Measurements from ENCODE around the gene LRCOL1. TPM values are rescaled to one million over a fixed set of nuclear protein-coding genes. Genes with fewer than 3 reads are reported as not detected.

Gene LRCOL1
- total and polyA plus RNA-seq, 11 donors, result not detected

GRCh38 chr12:132568826-132569480, 41.4 kb downstream of the LRCOL1 start:
- H3K4me3 ChIP-seq, result no peak overlapping the region
- TF ChIP-seq CTCF (IDR thresholded peaks at IDR 0.05) (no peak), POLR2A (IDR thresholded peaks at IDR 0.05) (no peak)
- no peak overlapping the region for H3K27ac ChIP-seq
- peaks cover 0 to 53% (median 16%) of the 10 kb centered on the region in 9 donors for H3K36me3 ChIP-seq
- no peaks in the 10 kb centered on the region for H3K9me3 ChIP-seq
- no peaks in the 10 kb centered on the region for H3K27me3 ChIP-seq
- DNase-seq, result no peak
- no peak for ATAC-seq
- WGBS, 4 donors, result 81 to 97% (median 85%) methylated on average over 5 to 17 of the region's 17 CpGs
- intact Hi-C loops (cut with DNase I), result no loop called here
- H3K4me1 ChIP-seq, result no peaks in the 10 kb centered on the region

- DNase-seq, result no peak
- Histone ChIP-seq H3K27ac (no peak overlapping the region), H3K4me3 (no peak overlapping the region), H3K27me3 (no peaks in the 10 kb centered on the region), H3K36me3 (peaks cover 0 to 46% (median 12%) of the 10 kb centered on the region in 9 donors), H3K9me3 (no peaks in the 10 kb centered on the region), H3K4me1 (no peaks in the 10 kb centered on the region)
- intact Hi-C loops (cut with DNase I), result no loop called here
- TF ChIP-seq POLR2A (IDR thresholded peaks at IDR 0.05) (no peak), CTCF (IDR thresholded peaks at IDR 0.05) (no peak)
- no peak for ATAC-seq
- 92 to 96% (median 94%) methylated on average over 16 of the region's 16 CpGs for WGBS, 4 donors
These were observed 42.1 kb downstream of the LRCOL1 start for GRCh38 chr12:132568301-132568700.

- H3K27me3 ChIP-seq, result no peaks in the 10 kb centered on the region
- peak; percentile 22 to 83 (median 74) for ATAC-seq
- TF ChIP-seq POLR2A (IDR thresholded peaks at IDR 0.05) (no peak), CTCF (IDR thresholded peaks at IDR 0.05) (no peak)
- WGBS, 4 donors, result 90 to 96% (median 92%) methylated on average over 15 to 25 of the region's 25 CpGs
- peaks cover 0 to 32% (median 12%) of the 10 kb centered on the region in 9 donors for H3K36me3 ChIP-seq
- no peak overlapping the region for H3K4me3 ChIP-seq
- H3K9me3 ChIP-seq, result no peaks in the 10 kb centered on the region
- H3K4me1 ChIP-seq, result peaks cover 0 to 2% (median 0%) of the 10 kb centered on the region in 12 donors
- no peak overlapping the region for H3K27ac ChIP-seq
- intact Hi-C loops (cut with DNase I), result no loop called here
- no peak for DNase-seq
These were observed 43.8 kb downstream of the LRCOL1 start for GRCh38 chr12:132566516-132567131.

- no peak overlapping the region for H3K27ac ChIP-seq
- DNase-seq (no peak), ATAC-seq (no peak)
- peaks cover 0 to 20% (median 4%) of the 10 kb centered on the region in 9 donors for H3K36me3 ChIP-seq
- H3K4me3 ChIP-seq, result no peak overlapping the region
- WGBS, 4 donors, result 95 to 97% (median 95%) methylated on average over 18 of the region's 18 CpGs
- no peaks in the 10 kb centered on the region for H3K9me3 ChIP-seq
- intact Hi-C loops (cut with DNase I), result no loop called here
- peaks cover 0 to 13% (median 7%) of the 10 kb centered on the region in 12 donors for H3K4me1 ChIP-seq
- TF ChIP-seq POLR2A (IDR thresholded peaks at IDR 0.05) (no peak), CTCF (IDR thresholded peaks at IDR 0.05) (no peak)
- peaks cover 0 to 6% (median 0%) of the 10 kb centered on the region in 9 donors for H3K27me3 ChIP-seq
These were observed 45.0 kb downstream of the LRCOL1 start for GRCh38 chr12:132565365-132565764.
